Body of pancreas (tissue), 4 donors: ENCODE data around the gene CAMKMT. TPM values are rescaled to one million over a fixed set of nuclear protein-coding genes. Genes with fewer than 3 reads are reported as not detected.
"Not testable (repeated sequence)": the region's sequence is repeated elsewhere in the genome, so short reads cannot be mapped to it uniquely, and the experiment has no call there.

Experiments
- ATAC-seq: fragments of 150-250 bp; one replicate; pipeline ENCODE4 v1.9.1; 2016
- DNase-seq, 4 donors: peaks; one replicate each; pipeline ENCODE4 v3.0.0-alpha.2; 2019
- H3K27ac ChIP-seq, 4 donors: fragments of 200-600 bp; sonication (generic); 1 replicate in 3 of 4; 2 replicates in 1 of 4; pipeline versions ENCODE4 v1.5.1 to v1.6.1; 2016 to 2019; ENCODE audit warnings: mild to moderate bottlenecking in 1 of 4, mixed read lengths in 1 of 4, moderate library complexity in 1 of 4
- H3K27me3 ChIP-seq, 2 donors: fragments of 200-600 bp; sonication (generic); one replicate each; pipeline ENCODE4 v1.6.0; 2016; ENCODE audit warnings: mild to moderate bottlenecking in 1 of 2
- H3K36me3 ChIP-seq, 2 donors: fragments of 200-600 bp; sonication (generic); replicated peaks in 1 of 2; 2 replicates each; pipeline ENCODE4 v1.5.1; 2016; ENCODE audit warnings: low read depth in 2 of 2; ENCODE audit not compliant: insufficient read depth in 1 of 2
- H3K4me1 ChIP-seq: fragments of 200-600 bp; sonication (generic); one replicate; pipeline ENCODE4 v1.6.0; 2016
- H3K4me3 ChIP-seq, 2 donors: fragments of 200-600 bp; sonication (generic); 1 replicate in 1 of 2; 2 replicates in 1 of 2; pipeline ENCODE4 v1.5.1; 2016 to 2019
- H3K9me3 ChIP-seq, 3 donors: fragments of 200-600 bp; sonication (generic); 1 replicate in 2 of 3; 2 replicates in 1 of 3; pipeline ENCODE4 v1.5.1; 2016
- POLR2A ChIP-seq, 3 donors: fragments of 450-650 bp; IDR thresholded peaks; one replicate each; pipeline ENCODE4 v1.6.1; 2016; ENCODE audit warnings: antibody characterized with exemption in 3 of 3, mild to moderate bottlenecking in 2 of 3
- WGBS, 2 donors: methylation state at CpG; one replicate each; pipeline ENCODE4 v1.1.5; 2017; 5-methylcytosine and 5-hydroxymethylcytosine counted together
- intact Hi-C: fragments of 100-400 bp; cut with DNase I; formaldehyde crosslinking; loops from one replicate; pipeline ENCODE4 v1.15.1; 2023
- total RNA-seq, 2 donors: library from RNA; depleted of rRNA; stranded (reverse); fragments of >200 nt; gene quantifications; one replicate each; pipeline ENCODE4 v1.1.0, GENCODE V29; 2016
- TF ChIP-seq, protein P1 (sequence below), 7 experiments: fragments of 450-650 bp in 4 of 7; fragments of 200-600 bp in 3 of 7; sonication (generic) in 3 of 7; IDR thresholded peaks; one replicate each; pipeline ENCODE4 v1.5.1; 2016 to 2019; ENCODE audit warnings: antibody characterized with exemption in 7 of 7

CAMKMT gene
- total RNA-seq, 2 donors from 2014 or later = 18.4 to 23.4 TPM

DNA sequence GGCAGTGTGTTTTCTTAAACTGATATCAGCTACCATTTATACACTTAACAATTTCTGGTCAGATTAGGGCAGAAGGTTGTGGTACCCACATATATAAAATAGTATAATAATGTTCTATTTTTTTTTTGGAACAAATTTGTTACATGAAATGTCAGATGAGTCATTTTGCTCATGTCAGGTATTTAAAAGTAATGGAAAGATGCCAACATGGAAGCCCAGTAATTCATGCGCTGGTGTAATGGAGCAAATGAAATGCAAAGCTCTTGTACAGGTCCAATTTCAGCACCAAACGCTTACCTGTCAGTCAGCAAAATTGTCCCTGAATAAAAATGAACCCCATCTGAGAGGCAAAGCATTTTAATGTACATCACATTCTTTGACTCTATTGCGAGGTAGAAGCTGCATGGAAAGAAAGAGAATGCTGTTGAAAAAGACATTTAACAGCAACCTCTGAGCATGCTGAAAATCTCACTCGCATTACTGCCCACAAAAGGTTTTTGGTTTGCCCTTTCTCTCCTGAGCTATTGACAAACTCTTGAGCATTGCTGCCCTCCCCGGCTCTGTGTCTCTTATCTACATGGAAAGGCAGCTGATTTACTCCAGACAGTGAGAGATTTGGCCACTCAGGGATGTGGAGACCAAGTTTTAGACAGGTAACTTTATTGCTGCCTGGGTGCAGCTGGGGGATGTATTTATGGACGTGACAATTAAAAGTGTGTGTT, 217.5 kb downstream of the CAMKMT start:
- ATAC-seq = no peak
- intact Hi-C loops = no loop called here
- H3K36me3 ChIP-seq = no peaks in the 10 kb centered on the region
- no peak overlapping the region for H3K27ac ChIP-seq
- peaks cover 5% of the 10 kb centered on the region for H3K4me1 ChIP-seq
- no peaks in the 10 kb centered on the region for H3K9me3 ChIP-seq
- DNase-seq = no peak
- WGBS, 2 donors = 63 to 73% methylated on average over 6 of the region's 6 CpGs
- no peak overlapping the region for H3K4me3 ChIP-seq
- TF ChIP-seq POLR2A (IDR thresholded peaks at IDR 0.05) = no peak
- TF ChIP-seq, protein P1, sequence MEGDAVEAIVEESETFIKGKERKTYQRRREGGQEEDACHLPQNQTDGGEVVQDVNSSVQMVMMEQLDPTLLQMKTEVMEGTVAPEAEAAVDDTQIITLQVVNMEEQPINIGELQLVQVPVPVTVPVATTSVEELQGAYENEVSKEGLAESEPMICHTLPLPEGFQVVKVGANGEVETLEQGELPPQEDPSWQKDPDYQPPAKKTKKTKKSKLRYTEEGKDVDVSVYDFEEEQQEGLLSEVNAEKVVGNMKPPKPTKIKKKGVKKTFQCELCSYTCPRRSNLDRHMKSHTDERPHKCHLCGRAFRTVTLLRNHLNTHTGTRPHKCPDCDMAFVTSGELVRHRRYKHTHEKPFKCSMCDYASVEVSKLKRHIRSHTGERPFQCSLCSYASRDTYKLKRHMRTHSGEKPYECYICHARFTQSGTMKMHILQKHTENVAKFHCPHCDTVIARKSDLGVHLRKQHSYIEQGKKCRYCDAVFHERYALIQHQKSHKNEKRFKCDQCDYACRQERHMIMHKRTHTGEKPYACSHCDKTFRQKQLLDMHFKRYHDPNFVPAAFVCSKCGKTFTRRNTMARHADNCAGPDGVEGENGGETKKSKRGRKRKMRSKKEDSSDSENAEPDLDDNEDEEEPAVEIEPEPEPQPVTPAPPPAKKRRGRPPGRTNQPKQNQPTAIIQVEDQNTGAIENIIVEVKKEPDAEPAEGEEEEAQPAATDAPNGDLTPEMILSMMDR (IDR thresholded peaks at IDR 0.05) = no peak
- no peaks in the 10 kb centered on the region for H3K27me3 ChIP-seq

DNA sequence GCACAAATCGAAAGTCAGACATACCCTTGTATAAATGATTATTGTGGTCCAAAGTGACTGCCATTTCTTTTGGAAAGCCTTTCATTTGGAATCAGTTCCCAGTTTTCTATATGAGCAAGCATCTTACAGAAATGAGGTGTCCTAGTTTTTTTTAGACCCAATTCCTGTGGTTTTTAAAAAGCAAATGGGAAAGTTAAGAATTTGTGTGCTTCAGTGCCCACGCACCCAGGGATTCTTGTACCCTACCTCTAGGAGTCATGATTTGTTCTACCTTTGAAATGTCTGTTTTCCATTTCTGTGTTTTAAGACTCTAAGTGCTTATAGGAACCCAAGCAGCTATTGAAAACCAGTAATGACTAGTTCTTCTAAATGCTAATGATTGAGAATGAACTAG, 218.1 kb downstream of the CAMKMT start:
- no peak for DNase-seq
- WGBS, 2 donors = 91 to 100% methylated on average over 2 of the region's 2 CpGs
- Histone ChIP-seq H3K27me3 (no peaks in the 10 kb centered on the region), H3K4me3 (no peak overlapping the region), H3K4me1 (peaks cover 5% of the 10 kb centered on the region), H3K9me3 (no peaks in the 10 kb centered on the region), H3K36me3 (no peaks in the 10 kb centered on the region), H3K27ac (no peak overlapping the region)
- TF ChIP-seq, protein P1 (IDR thresholded peaks at IDR 0.05) = no peak
- TF ChIP-seq POLR2A (IDR thresholded peaks at IDR 0.05) = no peak
- intact Hi-C loops = no loop called here
- ATAC-seq = no peak

DNA sequence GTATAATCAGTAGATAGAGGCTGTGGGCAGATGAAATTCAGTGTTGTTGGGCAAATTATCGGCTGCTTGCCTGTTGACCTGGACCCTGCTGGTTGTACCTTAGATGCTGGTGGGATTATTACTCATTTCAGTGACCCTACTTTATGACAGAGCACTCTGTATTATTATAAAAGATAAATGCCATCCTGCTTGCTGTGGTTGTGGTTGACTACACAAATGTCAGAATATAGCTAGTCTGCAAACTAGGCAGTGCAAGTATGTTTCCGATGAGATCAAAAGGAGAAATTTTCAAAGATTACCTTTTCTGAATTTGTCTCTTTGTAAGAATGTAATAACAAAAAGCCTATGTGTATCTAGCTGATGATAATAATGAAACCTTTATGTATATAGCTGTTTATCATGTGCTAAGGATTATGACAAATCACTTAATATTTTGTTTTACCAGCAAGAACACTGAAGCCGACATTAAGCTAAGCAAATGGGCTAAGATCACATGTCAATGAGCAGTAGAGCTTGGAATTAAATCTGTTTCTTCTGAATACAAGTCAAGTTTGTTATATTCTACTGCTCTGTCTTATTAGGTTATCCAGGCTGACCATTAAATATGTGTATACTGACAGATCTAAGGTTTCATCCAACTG, 219.2 kb downstream of the CAMKMT start:
- Histone ChIP-seq H3K27ac (no peak overlapping the region), H3K4me1 (peaks cover 5% of the 10 kb centered on the region), H3K9me3 (no peaks in the 10 kb centered on the region), H3K4me3 (no peak overlapping the region), H3K27me3 (no peaks in the 10 kb centered on the region), H3K36me3 (no peaks in the 10 kb centered on the region)
- ATAC-seq = no peak
- TF ChIP-seq, protein P1 (IDR thresholded peaks at IDR 0.05) = no peak
- no peak for TF ChIP-seq POLR2A (IDR thresholded peaks at IDR 0.05)
- WGBS, 2 donors = 44 to 58% methylated on average over 3 of the region's 3 CpGs
- DNase-seq = no peak
- intact Hi-C loops = no loop called here

DNA sequence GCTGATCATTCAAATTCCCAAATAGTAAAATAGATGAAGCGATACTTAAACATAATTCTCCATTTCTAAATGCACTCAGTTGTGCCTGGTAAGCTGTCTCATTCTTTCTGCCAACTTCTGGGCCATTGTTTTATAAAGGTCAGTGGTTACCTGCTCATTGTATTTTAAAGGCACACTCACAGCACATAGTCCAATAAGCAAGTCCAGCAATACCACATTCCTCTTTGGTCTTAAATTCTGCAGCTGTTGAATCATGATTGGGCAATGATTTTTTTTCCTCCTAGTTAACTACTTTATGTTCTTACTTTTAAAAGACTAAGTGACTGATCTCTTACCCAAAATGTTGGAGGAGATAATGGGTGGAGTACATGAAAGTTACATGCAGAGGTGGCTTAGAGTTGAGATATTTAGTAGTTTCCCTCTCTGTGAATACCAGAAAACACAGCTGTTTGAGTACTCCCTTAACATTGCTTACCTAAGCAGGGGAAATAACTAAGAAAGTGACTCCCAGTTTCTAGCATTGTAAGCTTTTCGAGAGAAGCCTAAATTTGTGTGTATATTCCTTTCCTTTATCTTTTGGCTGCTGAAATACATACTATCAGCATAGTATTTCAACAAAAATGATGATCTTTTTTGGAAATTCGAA, 220.7 kb downstream of the CAMKMT start:
- intact Hi-C loops = no loop called here
- Histone ChIP-seq H3K4me3 (no peak overlapping the region), H3K4me1 (peaks cover 5% of the 10 kb centered on the region), H3K27ac (no peak overlapping the region), H3K36me3 (no peaks in the 10 kb centered on the region), H3K27me3 (no peaks in the 10 kb centered on the region), H3K9me3 (no peaks in the 10 kb centered on the region)
- TF ChIP-seq POLR2A (IDR thresholded peaks at IDR 0.05) = no peak
- TF ChIP-seq, protein P1 (IDR thresholded peaks at IDR 0.05) = no peak
- WGBS, 2 donors = 83 to 84% methylated on average over 3 of the region's 3 CpGs
- ATAC-seq (no peak), DNase-seq (no peak)

DNA sequence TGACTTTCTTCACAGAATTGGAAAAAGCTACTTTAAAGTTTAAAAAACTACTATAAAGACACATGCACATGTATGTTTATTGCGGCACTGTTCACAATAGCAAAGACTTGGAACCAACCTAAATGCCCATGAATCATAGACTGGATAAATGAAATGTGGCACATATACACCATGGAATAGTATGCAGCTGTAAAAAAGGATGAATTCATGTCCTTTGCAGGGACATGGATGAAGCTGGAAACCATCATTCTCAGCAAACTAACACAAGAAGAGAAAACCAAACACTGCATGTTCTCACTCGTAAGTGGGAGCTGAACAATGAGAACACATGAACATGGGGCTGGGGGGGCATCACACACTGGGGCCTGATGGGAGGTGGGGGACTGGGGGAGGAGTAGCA, 233.9 kb downstream of the CAMKMT start:
- WGBS, 2 donors = 100% methylated on average over 2 of the region's 2 CpGs
- H3K4me3 ChIP-seq, H3K27me3 ChIP-seq, H3K27ac ChIP-seq, H3K4me1 ChIP-seq, ATAC-seq, intact Hi-C loops, H3K9me3 ChIP-seq, H3K36me3 ChIP-seq, DNase-seq: not testable (repeated sequence)
